Breast epithelium (tissue), 4 donors: Measurements from ENCODE around the gene ABT1. TPM values are rescaled to one million over a fixed set of nuclear protein-coding genes. Genes with fewer than 3 reads are reported as not detected.

Experiments used
- DNase-seq, 2 donors: peaks; one replicate each; pipeline ENCODE4 v3.0.0-alpha.2; 2019; ENCODE audit warnings: low spot score in 2 of 2
- H3K27ac ChIP-seq, 2 donors: fragments of 200-600 bp; sonication (generic) in 1 of 2; one replicate each; pipeline ENCODE4 v1.5.1; 2016 to 2019; ENCODE audit warnings: mild to moderate bottlenecking in 1 of 2
- H3K27me3 ChIP-seq, 2 donors: fragments of 200-600 bp; sonication (generic) in 1 of 2; one replicate each; pipeline versions ENCODE4 v1.5.1 to v1.6.0; 2017 to 2019; ENCODE audit warnings: control low read depth in 1 of 2, mild to moderate bottlenecking in 1 of 2
- H3K36me3 ChIP-seq: fragments of 200-600 bp; one replicate; pipeline ENCODE4 v1.5.1; 2019
- H3K4me1 ChIP-seq, 2 donors: fragments of 200-600 bp; sonication (generic); one replicate each; pipeline ENCODE4 v1.5.1; 2016 to 2019; ENCODE audit warnings: control low read depth in 1 of 2
- H3K4me3 ChIP-seq, 3 donors: fragments of 200-600 bp; sonication (generic); 1 replicate in 2 of 3; 2 replicates in 1 of 3; pipeline ENCODE4 v1.5.1; 2016 to 2019; ENCODE audit warnings: mild to moderate bottlenecking in 3 of 3, moderate library complexity in 2 of 3
- H3K9me3 ChIP-seq, 2 donors: fragments of 200-600 bp; sonication (generic) in 1 of 2; one replicate each; pipeline ENCODE4 v1.5.1; 2016 to 2019; ENCODE audit warnings: control low read depth in 1 of 2
- POLR2A ChIP-seq: fragments of 450-650 bp; IDR thresholded peaks from one replicate; pipeline ENCODE4 v1.6.1; 2016; ENCODE audit warnings: antibody characterized with exemption, mild to moderate bottlenecking, moderate library complexity
- POLR2AphosphoS5 ChIP-seq, 3 donors: sonication (generic); formaldehyde crosslinking; IDR thresholded peaks; one replicate each; pipeline ENCODE4 v1.6.1; 2017; ENCODE audit warnings: antibody characterized with exemption in 3 of 3
- intact Hi-C: fragments of 100-400 bp; cut with DNase I; formaldehyde crosslinking; loops from one replicate; pipeline ENCODE4 v1.15.1; 2023; ENCODE audit warnings: low total_unique reads
- total RNA-seq, 3 donors: library from RNA; depleted of rRNA; stranded (reverse); fragments of >200 nt; gene quantifications; one replicate each; pipeline ENCODE4 v1.1.0, GENCODE V29; 2016
- TF ChIP-seq, protein P1 (sequence below), 3 donors: fragments of 450-650 bp; IDR thresholded peaks; one replicate each; pipeline ENCODE4 v1.5.1; 2016 to 2017; ENCODE audit warnings: antibody characterized with exemption in 3 of 3, mild to moderate bottlenecking in 3 of 3, moderate library complexity in 3 of 3

The ABT1 gene
- total RNA-seq, 3 donors from 2014 or later: 13.8 to 19.5 (median 18.0) TPM

DNA sequence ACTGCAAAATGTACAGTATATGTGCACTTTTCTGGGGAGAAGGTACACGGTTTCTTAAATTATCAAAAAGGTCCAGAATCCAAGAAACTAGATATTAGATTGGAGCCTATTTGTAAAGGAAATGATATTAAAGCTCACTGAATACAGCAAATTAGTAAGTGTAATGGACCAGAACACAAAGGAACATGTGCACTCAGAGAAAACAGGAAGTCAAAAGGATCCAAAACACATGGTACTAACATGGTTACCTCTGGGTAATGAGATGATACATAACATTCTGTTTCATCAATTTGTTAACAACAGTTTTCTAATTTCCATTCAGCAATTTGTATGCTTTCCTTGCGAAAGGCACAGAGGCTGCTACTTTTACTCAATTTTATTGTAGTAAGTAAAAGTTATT, 44.1 kb downstream of the ABT1 start:
- H3K4me1 ChIP-seq: no peaks in the 10 kb centered on the region
- no peak for DNase-seq
- peaks cover 5% of the 10 kb centered on the region for H3K36me3 ChIP-seq
- H3K9me3 ChIP-seq: peaks cover 2 to 19% of the 10 kb centered on the region in 2 donors
- H3K27me3 ChIP-seq: no peaks in the 10 kb centered on the region
- no peak overlapping the region for H3K27ac ChIP-seq
- intact Hi-C loops: no loop called here
- H3K4me3 ChIP-seq: no peak overlapping the region
- TF ChIP-seq POLR2AphosphoS5 (IDR thresholded peaks at IDR 0.05) (no peak), POLR2A (no peak)
- TF ChIP-seq, protein P1, sequence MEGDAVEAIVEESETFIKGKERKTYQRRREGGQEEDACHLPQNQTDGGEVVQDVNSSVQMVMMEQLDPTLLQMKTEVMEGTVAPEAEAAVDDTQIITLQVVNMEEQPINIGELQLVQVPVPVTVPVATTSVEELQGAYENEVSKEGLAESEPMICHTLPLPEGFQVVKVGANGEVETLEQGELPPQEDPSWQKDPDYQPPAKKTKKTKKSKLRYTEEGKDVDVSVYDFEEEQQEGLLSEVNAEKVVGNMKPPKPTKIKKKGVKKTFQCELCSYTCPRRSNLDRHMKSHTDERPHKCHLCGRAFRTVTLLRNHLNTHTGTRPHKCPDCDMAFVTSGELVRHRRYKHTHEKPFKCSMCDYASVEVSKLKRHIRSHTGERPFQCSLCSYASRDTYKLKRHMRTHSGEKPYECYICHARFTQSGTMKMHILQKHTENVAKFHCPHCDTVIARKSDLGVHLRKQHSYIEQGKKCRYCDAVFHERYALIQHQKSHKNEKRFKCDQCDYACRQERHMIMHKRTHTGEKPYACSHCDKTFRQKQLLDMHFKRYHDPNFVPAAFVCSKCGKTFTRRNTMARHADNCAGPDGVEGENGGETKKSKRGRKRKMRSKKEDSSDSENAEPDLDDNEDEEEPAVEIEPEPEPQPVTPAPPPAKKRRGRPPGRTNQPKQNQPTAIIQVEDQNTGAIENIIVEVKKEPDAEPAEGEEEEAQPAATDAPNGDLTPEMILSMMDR (IDR thresholded peaks at IDR 0.05): no peak

DNA sequence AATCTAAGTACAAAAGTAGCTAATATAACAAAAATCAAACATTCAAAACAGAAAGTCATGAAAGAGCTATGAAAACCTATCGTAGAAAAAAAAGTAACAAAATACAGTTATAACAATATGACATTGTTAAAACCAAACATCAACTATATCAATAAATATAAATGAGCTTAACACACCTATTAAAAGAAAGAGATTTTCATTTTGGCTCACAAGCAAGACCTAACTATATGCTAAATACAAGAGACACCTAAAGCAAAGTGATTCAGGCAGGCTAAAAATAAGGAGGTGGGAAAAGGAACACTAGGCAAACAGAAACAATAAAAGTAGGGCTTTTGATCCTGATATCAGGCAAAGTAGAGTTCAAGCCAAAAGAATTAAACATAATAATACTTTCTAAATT, 49.3 kb downstream of the ABT1 start:
- H3K4me3 ChIP-seq: no peak overlapping the region
- H3K36me3 ChIP-seq: no peaks in the 10 kb centered on the region
- H3K4me1 ChIP-seq: no peaks in the 10 kb centered on the region
- H3K9me3 ChIP-seq: peaks cover 0 to 13% of the 10 kb centered on the region in 2 donors
- H3K27ac ChIP-seq: no peak overlapping the region
- TF ChIP-seq POLR2A (no peak), POLR2AphosphoS5 (IDR thresholded peaks at IDR 0.05) (no peak)
- TF ChIP-seq, protein P1 (IDR thresholded peaks at IDR 0.05): no peak
- no peak for DNase-seq
- H3K27me3 ChIP-seq: no peaks in the 10 kb centered on the region
- intact Hi-C loops: no loop called here

Other genes starting within 250 kb of the ABT1 start
- 10 to 100 TPM; 13.6 to 20.3 (median 13.8) TPM for gene BTN3A2, start 231.8 kb upstream of the ABT1 start, total RNA-seq
- 10 to 100 TPM in 2 of 3 donors, 1 to 10 TPM in 1; 4.8 to 18.7 (median 11.5) TPM for gene BTN2A2, start 213.8 kb upstream of the ABT1 start, total RNA-seq
- gene BTN3A1, start 194.7 kb upstream of the ABT1 start, total RNA-seq: 10 to 100 TPM in 2 of 3 donors, 1 to 10 TPM in 1; 9.1 to 23.4 (median 12.8) TPM
- 10 to 100 TPM in 2 of 3 donors, 1 to 10 TPM in 1; 7.4 to 18.0 (median 12.5) TPM for gene BTN3A3, start 156.4 kb upstream of the ABT1 start, total RNA-seq
- gene BTN2A1, start 139.0 kb upstream of the ABT1 start, total RNA-seq: 10 to 100 TPM; 10.6 to 19.6 (median 14.1) TPM
- not detected for gene BTN1A1, start 96.7 kb upstream of the ABT1 start, total RNA-seq
- 10 to 100 TPM; 57.0 to 96.6 (median 82.6) TPM for gene HMGN4, start 58.6 kb upstream of the ABT1 start, total RNA-seq
- 10 to 100 TPM; 12.6 to 28.5 (median 16.4) TPM for gene ZNF322, start 62.8 kb downstream of the ABT1 start, total RNA-seq